ENCODE data around the gene TMEM208.
A peak's percentile ranks its signal among the peaks of the same experiment; 100 is the strongest.

TMEM208 gene

DNA sequence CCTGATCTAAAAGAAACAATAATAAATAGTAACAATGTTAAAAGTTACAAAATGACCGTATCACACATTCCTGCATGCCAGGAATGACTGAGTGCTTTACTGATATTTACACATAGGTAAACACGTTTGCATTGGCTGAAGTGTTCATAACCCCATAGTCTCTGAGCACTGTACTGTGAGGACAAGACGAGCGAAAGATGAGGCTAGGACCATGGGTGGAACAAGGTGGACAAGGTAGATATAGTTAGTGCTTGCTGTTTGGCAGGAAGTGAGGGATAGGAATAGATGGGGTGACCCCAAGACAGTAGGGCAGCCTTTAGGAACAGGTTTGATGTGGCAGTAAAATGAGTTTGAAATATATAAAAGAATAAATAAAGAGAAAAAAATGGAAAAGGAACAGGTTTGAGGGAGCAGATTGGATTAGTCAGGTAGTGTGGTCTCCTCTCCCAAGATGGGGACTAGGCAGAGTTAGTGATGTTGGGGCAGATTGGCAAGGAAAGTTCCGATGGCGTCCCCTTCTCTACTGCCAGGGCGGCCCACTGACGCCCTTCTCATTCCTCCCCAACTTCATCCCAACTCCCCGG is 35.4 kb upstream of the TMEM208 start:
- ChIA-PET POLR2A (ENCODE audit: low non-redundant PET) (no interaction called here), CTCF (no interaction called here)
- H3K27ac ChIP-seq = peak overlapping the region; percentile 74
- TF ChIP-seq, protein P1, sequence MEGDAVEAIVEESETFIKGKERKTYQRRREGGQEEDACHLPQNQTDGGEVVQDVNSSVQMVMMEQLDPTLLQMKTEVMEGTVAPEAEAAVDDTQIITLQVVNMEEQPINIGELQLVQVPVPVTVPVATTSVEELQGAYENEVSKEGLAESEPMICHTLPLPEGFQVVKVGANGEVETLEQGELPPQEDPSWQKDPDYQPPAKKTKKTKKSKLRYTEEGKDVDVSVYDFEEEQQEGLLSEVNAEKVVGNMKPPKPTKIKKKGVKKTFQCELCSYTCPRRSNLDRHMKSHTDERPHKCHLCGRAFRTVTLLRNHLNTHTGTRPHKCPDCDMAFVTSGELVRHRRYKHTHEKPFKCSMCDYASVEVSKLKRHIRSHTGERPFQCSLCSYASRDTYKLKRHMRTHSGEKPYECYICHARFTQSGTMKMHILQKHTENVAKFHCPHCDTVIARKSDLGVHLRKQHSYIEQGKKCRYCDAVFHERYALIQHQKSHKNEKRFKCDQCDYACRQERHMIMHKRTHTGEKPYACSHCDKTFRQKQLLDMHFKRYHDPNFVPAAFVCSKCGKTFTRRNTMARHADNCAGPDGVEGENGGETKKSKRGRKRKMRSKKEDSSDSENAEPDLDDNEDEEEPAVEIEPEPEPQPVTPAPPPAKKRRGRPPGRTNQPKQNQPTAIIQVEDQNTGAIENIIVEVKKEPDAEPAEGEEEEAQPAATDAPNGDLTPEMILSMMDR (conservative IDR thresholded peaks at IDR 0.05; ENCODE audit: low read depth) = no peak
- DNase-seq (ENCODE audit: low spot score) = no peak

DNA sequence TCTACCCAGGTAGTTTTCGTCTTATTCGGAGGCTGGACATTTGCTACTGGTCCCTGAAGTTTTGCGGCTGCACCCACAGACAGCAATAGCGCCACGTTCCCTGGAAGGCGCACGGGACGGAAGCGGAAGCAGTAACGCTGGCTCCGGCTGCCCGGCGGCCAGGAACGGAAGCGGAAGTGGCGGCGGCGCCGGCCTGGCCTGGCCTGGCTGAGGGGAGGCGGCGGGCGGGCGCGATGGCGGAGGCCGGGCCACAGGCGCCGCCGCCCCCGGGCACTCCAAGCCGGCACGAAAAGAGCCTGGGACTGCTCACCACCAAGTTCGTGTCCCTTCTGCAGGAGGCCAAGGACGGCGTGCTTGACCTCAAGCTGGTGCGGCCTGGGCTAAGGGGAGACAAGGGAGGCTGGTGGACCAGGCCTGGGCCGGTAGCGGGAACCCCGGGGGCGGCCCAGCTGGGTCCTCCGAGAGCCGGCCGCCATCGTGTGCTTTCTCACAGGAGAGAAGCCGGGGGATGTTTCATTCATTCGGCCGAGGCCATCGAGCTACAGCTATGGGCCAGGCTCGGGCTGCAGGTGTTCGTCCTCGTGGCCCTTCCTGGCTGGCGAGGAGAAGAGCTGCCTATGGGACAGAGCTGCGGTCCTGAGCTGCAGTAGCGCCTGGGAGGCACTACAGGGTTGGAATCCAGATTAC is 34.8 kb upstream of the TMEM208 start, which contains the start of gene E2F4:
E2F4 (plus strand) TSS at position 161 of the 687 bp plus-strand sequence; CDS start at position 234, 73 bp downstream.
- ChIA-PET CTCF (interaction anchor here (1.0 to 1.5 kb wide), 2 partner anchors 23 to 174 kb away, joined by 4 read pairs; no protein-coding TSS in a partner anchor), POLR2A (ENCODE audit: low non-redundant PET) (interaction anchor here (0.7 to 1.3 kb wide), 2 partner anchors 10 to 45 kb away, joined by 3 read pairs; no protein-coding TSS in a partner anchor)

DNA sequence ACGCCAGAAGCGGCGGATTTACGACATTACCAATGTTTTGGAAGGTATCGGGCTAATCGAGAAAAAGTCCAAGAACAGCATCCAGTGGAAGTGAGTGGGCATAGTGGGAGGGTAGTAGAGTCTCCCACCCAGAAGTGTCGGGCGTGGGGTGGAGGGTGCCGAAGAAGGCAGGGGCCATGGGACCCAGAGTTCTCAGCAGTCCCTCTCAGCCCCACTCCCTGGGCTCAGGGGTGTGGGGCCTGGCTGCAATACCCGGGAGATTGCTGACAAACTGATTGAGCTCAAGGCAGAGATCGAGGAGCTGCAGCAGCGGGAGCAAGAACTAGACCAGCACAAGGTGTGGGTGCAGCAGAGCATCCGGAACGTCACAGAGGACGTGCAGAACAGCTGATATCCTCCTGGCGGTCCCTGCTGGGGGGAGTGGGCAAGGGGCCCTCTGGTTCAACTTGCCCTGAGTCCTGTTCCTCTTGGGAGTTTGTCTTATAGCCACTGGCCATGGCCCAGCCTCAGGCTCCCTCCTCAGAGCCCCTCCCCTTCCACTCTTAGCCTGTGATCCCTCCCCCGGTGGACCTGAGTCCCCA is 34.1 kb upstream of the TMEM208 start:
- TF ChIP-seq, protein P1 (conservative IDR thresholded peaks at IDR 0.05; ENCODE audit: low read depth) = no peak
- ChIA-PET POLR2A (ENCODE audit: low non-redundant PET) (interaction anchor here (0.7 to 1.3 kb wide), 2 partner anchors 11 to 46 kb away, joined by 3 read pairs; no protein-coding TSS in a partner anchor), CTCF (interaction anchor here (1.0 to 1.5 kb wide), 2 partner anchors 23 to 175 kb away, joined by 4 read pairs; no protein-coding TSS in a partner anchor)
- H3K27ac ChIP-seq = peak overlapping the region; percentile 74
- DNase-seq (ENCODE audit: low spot score) = no peak

More for the DNA sequence above, 34.8 kb upstream of the TMEM208 start, which contains the start of gene E2F4:
- TF ChIP-seq, protein P1 (conservative IDR thresholded peaks at IDR 0.05; ENCODE audit: low read depth) = no peak
- peak; percentile 88 for DNase-seq (ENCODE audit: low spot score)
- peak within 1 kb of the TSS; percentile 74 for H3K27ac ChIP-seq

DNA sequence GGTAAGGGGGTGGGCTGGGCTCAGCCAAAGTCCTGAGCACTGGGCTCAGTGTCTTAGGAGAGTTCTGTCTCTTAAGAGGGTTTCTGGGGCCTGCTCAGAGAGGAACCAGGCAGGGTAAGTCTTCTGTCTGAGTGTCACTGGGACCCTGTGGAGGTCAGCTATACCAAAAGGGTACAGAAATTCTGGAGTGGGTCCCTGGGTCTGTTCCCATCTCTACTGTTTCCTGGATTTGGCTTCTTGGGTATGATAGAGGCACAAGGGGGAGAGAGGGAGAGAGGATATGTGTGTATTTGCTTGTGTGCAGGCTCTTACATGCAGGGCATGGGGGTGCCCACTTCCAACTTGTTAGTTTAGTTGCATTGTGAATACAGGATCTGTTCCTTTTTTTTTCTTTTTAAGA is 33.4 kb upstream of the TMEM208 start:
- DNase-seq (ENCODE audit: low spot score) = no peak
- H3K27ac ChIP-seq = peak overlapping the region; percentile 92
- ChIA-PET CTCF (interaction anchor here (0.5 to 1.5 kb wide), 3 partner anchors 24 to 642 kb away, joined by 4 to 5 read pairs (median 4); no protein-coding TSS in a partner anchor), POLR2A (ENCODE audit: low non-redundant PET) (interaction anchor here (1.3 kb wide), 1 partner anchor 11 kb away, joined by 3 read pairs; no protein-coding TSS in a partner anchor)
- TF ChIP-seq, protein P1 (conservative IDR thresholded peaks at IDR 0.05; ENCODE audit: low read depth) = no peak

DNA sequence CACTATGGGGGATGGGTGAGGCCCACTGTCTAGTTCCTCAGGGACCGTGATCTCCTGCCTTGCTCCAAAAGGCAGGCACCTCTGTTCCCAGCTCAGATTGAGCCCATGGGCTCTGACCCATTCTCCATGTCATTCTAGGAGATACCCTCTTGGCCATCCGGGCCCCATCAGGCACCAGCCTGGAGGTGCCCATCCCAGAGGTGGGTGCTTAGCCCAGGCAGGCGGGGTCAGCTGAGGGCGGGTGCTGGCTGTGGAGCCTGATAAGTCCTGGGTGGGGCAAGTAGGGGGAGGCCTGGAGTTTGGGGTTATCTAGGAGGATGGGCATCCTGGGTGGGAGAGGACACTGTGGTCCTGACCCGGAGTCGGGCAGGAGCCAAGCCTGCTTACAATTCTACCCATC is 32.7 kb upstream of the TMEM208 start:
- CTCF ChIA-PET = interaction anchor here (0.5 kb wide), 1 partner anchor 641 kb away, joined by 5 read pairs; no protein-coding TSS in a partner anchor
- DNase-seq (ENCODE audit: low spot score) = no peak
- POLR2A ChIA-PET (ENCODE audit: low non-redundant PET) = no interaction called here
- peak overlapping the region; percentile 92 for H3K27ac ChIP-seq
- TF ChIP-seq, protein P1 (conservative IDR thresholded peaks at IDR 0.05; ENCODE audit: low read depth) = no peak

DNA sequence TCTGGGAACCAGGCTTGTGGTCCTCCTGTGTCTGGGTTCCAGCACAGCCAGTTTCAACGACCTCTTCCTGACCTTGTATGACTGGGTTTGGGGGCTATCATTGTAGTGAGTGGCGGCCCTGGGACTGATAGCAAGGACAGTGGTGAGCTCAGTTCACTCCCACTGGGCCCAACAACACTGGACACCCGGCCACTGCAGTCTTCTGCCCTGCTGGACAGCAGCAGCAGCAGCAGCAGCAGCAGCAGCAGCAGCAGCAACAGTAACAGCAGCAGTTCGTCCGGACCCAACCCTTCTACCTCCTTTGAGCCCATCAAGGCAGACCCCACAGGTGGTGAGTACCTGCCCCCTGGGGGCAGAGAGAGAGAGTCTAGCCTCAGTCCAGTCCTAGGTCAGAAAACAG is 31.3 kb upstream of the TMEM208 start:
- POLR2A ChIA-PET (ENCODE audit: low non-redundant PET) = interaction anchor here (0.7 kb wide), 1 partner anchor 21 kb away, joined by 3 read pairs; no protein-coding TSS in a partner anchor

More for the DNA sequence above, 31.3 kb upstream of the TMEM208 start:
- H3K27ac ChIP-seq = peak overlapping the region; percentile 92
- TF ChIP-seq, protein P1 (conservative IDR thresholded peaks at IDR 0.05; ENCODE audit: low read depth) = no peak
- CTCF ChIA-PET = interaction anchor here (0.6 kb wide), 1 partner anchor 242 kb away, joined by 3 read pairs; no protein-coding TSS in a partner anchor
- no peak for DNase-seq (ENCODE audit: low spot score)

All from RWPE1 (cell line).